LoVo (cell line): ENCODE results near the gene CNGA3.

Experiments used
- DNase-seq: peaks from one replicate; pipeline ENCODE4 v3.0.0-alpha.2; 2016; ENCODE audit warnings: low spot score

Gene CNGA3

DNA sequence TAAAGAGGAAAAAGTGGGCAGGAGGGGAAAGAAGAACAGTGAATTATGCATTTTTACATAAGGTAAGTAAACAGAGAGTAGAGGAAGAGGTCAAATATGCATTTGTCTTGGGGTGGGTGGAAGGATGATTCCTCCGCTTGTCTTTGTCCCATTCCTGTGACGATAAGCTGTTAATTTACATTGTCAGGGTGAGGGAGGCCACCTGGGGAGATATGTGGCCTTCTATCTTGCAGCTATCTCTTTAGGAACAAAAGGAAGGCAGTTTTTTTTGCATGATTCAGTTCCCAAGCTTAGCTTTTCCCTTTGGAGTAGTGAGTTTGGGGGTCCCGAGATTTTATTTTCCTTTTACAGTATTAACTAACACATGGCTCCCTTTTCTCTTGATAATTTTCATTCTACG is 96.2 kb downstream of the CNGA3 start:
- no peak for DNase-seq

GRCh38 chr2:98444436-98445176 is 98.3 kb downstream of the CNGA3 start, which contains the start of gene INPP4A:
INPP4A (plus strand) TSS chr2:98444858; CDS start chr2:98520049, 75,191 bp downstream.
- peak; percentile 75 for DNase-seq

GRCh38 chr2:98445177-98445682 is 99.0 kb downstream of the CNGA3 start:
- no peak for DNase-seq

- no peak for DNase-seq
These were observed 99.7 kb downstream of the CNGA3 start for GRCh38 chr2:98445683-98446581.

DNA sequence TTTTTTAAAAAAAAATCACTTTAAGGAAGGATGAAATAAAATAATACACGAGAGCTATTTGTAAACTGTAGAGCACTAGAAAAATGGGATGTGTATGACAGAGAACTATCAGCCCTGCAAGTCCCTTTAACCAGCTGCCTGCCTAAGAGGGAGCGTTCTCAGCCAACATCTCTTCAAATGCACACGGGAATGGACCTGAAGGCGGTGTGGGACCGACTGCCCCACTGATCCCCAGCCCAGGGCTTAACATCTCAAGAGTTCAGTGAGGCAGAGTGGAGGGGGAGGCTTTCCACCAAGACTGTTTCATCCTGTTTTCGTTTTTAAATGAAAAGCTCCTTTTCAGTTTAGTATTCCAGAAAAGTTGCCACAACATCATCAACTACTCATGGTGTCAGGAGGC is 100.6 kb downstream of the CNGA3 start:
- no peak for DNase-seq
